H1 (cell line): ENCODE data around the gene PREX1.

Experiments
- BACH1 ChIP-seq: IDR thresholded peaks from 2 replicates; pipeline ENCODE4 v1.6.1; 2012; ENCODE audit warnings: low read length, improper control_type of control experiment
- CEBPB ChIP-seq: IDR thresholded peaks from 2 replicates; pipeline ENCODE4 v1.6.1; 2012; ENCODE audit warnings: low read depth, low read length
- EGR1 ChIP-seq: IDR thresholded peaks from 2 replicates; pipeline ENCODE4 v1.6.1; 2011; ENCODE audit warnings: low read depth, low read length, borderline replicate concordance
- EZH2 ChIP-seq: fragments of 200-600 bp; sonication (generic); IDR thresholded peaks from 2 replicates; pipeline ENCODE4 v1.7.1; 2012; ENCODE audit warnings: low read depth, mild to moderate bottlenecking, moderate library complexity, low read length, inconsistent platforms; ENCODE audit not compliant: severe bottlenecking
- GABPA ChIP-seq: IDR thresholded peaks from 2 replicates; pipeline ENCODE4 v1.6.1; 2011; ENCODE audit warnings: mild to moderate bottlenecking, low read length, moderate library complexity, borderline replicate concordance; ENCODE audit not compliant: insufficient read depth
- GTF2F1 ChIP-seq: IDR thresholded peaks from 2 replicates; pipeline ENCODE4 v1.6.1; 2012; ENCODE audit warnings: low read depth, low read length, improper control_type of control experiment, borderline replicate concordance
- KDM5A ChIP-seq: fragments of 200-600 bp; IDR thresholded peaks from 2 replicates; pipeline ENCODE4 v1.7.1; 2012; ENCODE audit warnings: mild to moderate bottlenecking, low read length, inconsistent platforms, mixed read lengths
- MAFK ChIP-seq: IDR thresholded peaks from 2 replicates; pipeline ENCODE4 v1.6.1; 2012; ENCODE audit warnings: low read depth, mild to moderate bottlenecking, improper control_type of control experiment, low read length
- POLR2A ChIP-seq, 2 experiments: IDR thresholded peaks; 1 replicate in 1 of 2; 2 replicates in 1 of 2; pipeline ENCODE4 v1.6.1; 2011; ENCODE audit warnings: low read depth in 2 of 2, low read length in 2 of 2, mild to moderate bottlenecking in 2 of 2; ENCODE audit errors: control extremely low read depth in 1 of 2
- POLR2AphosphoS5 ChIP-seq: IDR thresholded peaks from 2 replicates; pipeline ENCODE4 v1.6.1; 2011; ENCODE audit warnings: low read depth, low read length
- YY1 ChIP-seq: IDR thresholded peaks from 2 replicates; pipeline ENCODE4 v1.6.1; 2011; ENCODE audit warnings: low read depth, mild to moderate bottlenecking, low read length
- TF ChIP-seq, protein P1 (sequence below): IDR thresholded peaks from 2 replicates; pipeline ENCODE4 v1.6.1; 2012; ENCODE audit warnings: inconsistent platforms
- TF ChIP-seq, protein P2 (sequence below), 3 experiments: IDR thresholded peaks; 1 replicate in 2 of 3; 2 replicates in 1 of 3; pipeline versions ENCODE4 v1.5.1 to v1.6.1; 2011; ENCODE audit warnings: low read length in 3 of 3, mild to moderate bottlenecking in 3 of 3, inconsistent platforms in 2 of 3, low read depth in 1 of 3, moderate library complexity in 1 of 3; ENCODE audit not compliant: insufficient read depth in 1 of 3; ENCODE audit errors: control extremely low read depth in 1 of 3

DNA sequence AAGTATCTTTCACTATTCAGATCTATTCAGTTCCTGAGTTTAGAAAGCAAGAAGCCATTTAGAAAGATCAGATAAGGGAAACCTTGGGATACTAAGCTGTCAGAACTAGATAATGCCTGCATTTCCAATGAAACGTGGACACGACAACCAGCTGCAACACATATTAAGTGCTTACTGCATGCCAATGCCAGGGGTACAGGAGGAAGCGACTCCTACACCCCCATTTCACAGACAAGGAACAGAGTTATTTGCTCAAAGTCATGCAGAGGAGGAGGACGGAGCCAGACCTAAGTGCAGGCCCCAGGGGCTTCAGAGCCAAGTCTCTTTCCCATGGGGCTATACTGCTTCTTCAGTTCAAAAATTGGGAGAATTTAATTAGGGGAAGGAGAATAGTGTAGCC is 62.4 kb downstream of the PREX1 start:
- TF ChIP-seq POLR2AphosphoS5 (no peak), MAFK (no peak), BACH1 (no peak), KDM5A (no peak), GABPA (no peak), POLR2A (IDR thresholded peaks at IDR 0.05; ENCODE audit: control extremely low read depth in 1 of 2, low read depth in 2 of 2, low read length in 2 of 2) (no peak), GTF2F1 (no peak), YY1 (no peak), CEBPB (no peak), EGR1 (no peak), EZH2 (no peak)
- TF ChIP-seq, protein P1, sequence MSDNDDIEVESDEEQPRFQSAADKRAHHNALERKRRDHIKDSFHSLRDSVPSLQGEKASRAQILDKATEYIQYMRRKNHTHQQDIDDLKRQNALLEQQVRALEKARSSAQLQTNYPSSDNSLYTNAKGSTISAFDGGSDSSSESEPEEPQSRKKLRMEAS: no peak
- TF ChIP-seq, protein P2, sequence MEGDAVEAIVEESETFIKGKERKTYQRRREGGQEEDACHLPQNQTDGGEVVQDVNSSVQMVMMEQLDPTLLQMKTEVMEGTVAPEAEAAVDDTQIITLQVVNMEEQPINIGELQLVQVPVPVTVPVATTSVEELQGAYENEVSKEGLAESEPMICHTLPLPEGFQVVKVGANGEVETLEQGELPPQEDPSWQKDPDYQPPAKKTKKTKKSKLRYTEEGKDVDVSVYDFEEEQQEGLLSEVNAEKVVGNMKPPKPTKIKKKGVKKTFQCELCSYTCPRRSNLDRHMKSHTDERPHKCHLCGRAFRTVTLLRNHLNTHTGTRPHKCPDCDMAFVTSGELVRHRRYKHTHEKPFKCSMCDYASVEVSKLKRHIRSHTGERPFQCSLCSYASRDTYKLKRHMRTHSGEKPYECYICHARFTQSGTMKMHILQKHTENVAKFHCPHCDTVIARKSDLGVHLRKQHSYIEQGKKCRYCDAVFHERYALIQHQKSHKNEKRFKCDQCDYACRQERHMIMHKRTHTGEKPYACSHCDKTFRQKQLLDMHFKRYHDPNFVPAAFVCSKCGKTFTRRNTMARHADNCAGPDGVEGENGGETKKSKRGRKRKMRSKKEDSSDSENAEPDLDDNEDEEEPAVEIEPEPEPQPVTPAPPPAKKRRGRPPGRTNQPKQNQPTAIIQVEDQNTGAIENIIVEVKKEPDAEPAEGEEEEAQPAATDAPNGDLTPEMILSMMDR (IDR thresholded peaks at IDR 0.05; ENCODE audit: control extremely low read depth in 1 of 3, insufficient read depth in 1 of 3, low read depth in 1 of 3, low read length in 3 of 3): no peak
